GM12875 (cell line): Measurements from ENCODE around the gene MSX2.

Source experiments
- H3K4me3 ChIP-seq: one replicate; pipeline ENCODE4 v1.5.1; 2011; ENCODE audit warnings: low read depth, low read length, control low read depth
- TF ChIP-seq, protein P1 (sequence below): IDR thresholded peaks from 2 replicates; pipeline ENCODE4 v1.5.1; 2011; ENCODE audit warnings: low read depth, mild to moderate bottlenecking, control low read depth, inconsistent platforms, low read length, moderate library complexity, borderline replicate concordance; ENCODE audit not compliant: insufficient read depth

The MSX2 gene

GRCh38 chr5:174698156-174698555, 26.2 kb upstream of the MSX2 start:
- H3K4me3 ChIP-seq, result no peak overlapping the region
- TF ChIP-seq, protein P1, sequence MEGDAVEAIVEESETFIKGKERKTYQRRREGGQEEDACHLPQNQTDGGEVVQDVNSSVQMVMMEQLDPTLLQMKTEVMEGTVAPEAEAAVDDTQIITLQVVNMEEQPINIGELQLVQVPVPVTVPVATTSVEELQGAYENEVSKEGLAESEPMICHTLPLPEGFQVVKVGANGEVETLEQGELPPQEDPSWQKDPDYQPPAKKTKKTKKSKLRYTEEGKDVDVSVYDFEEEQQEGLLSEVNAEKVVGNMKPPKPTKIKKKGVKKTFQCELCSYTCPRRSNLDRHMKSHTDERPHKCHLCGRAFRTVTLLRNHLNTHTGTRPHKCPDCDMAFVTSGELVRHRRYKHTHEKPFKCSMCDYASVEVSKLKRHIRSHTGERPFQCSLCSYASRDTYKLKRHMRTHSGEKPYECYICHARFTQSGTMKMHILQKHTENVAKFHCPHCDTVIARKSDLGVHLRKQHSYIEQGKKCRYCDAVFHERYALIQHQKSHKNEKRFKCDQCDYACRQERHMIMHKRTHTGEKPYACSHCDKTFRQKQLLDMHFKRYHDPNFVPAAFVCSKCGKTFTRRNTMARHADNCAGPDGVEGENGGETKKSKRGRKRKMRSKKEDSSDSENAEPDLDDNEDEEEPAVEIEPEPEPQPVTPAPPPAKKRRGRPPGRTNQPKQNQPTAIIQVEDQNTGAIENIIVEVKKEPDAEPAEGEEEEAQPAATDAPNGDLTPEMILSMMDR, result no peak

- TF ChIP-seq, protein P1, result no peak
- H3K4me3 ChIP-seq, result no peak overlapping the region
Measured at GRCh38 chr5:174699131-174699530, 25.3 kb upstream of the MSX2 start.

GRCh38 chr5:174706997-174707572, 17.3 kb upstream of the MSX2 start:
- H3K4me3 ChIP-seq, result no peak overlapping the region

GRCh38 chr5:174707671-174708070, 16.7 kb upstream of the MSX2 start:
- H3K4me3 ChIP-seq, result no peak overlapping the region
- TF ChIP-seq, protein P1, result no peak

More at GRCh38 chr5:174706997-174707572, 17.3 kb upstream of the MSX2 start:
- TF ChIP-seq, protein P1, result no peak

GRCh38 chr5:174708476-174709207, 15.7 kb upstream of the MSX2 start:
- TF ChIP-seq, protein P1, result no peak

DNA sequence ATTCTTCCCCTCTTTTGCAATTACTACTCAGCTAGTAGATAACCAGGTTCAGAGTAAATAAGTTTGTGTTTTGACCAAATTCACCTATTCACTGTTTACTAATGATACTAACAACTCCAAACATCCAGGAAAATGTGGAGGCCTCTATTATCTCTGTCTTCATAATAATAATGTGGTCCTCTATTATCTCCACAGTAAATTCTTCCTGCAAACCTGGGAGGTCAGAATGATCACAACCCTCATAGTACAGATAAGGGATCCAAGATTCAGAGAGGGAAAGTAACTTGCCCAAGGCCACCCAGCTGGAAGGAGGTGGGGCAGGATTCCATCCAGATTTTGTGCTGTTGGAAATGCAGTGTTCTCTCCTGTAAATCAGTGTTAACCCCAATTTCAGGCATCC, 9.6 kb upstream of the MSX2 start:
- TF ChIP-seq, protein P1, result no peak
- H3K4me3 ChIP-seq, result no peak overlapping the region

More at GRCh38 chr5:174708476-174709207, 15.7 kb upstream of the MSX2 start:
- no peak overlapping the region for H3K4me3 ChIP-seq

DNA sequence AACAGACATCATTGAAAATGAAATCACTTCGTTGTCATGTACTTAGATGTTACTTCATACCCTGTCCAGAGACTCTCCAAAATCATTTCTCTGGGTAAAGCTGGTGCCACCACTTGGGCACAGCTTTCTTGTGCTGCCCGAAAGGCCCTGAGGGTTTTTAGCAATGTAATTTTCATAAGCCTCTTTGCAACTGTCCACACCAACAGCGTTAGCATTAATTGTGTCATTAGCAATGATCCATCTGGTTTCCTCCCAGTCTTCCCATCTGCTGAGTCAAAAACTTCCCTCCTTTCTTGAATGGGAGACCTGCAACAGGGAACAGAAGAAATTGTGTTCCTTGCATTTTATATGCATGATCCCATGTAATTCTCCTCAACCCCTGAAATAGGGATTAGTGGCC, 8.6 kb upstream of the MSX2 start:
- TF ChIP-seq, protein P1, result no peak
- H3K4me3 ChIP-seq, result no peak overlapping the region
